ENCODE results near the gene LMAN2.
"Not testable (repeated sequence)": the region's sequence is repeated elsewhere in the genome, so short reads cannot be mapped to it uniquely, and the experiment has no call there.

The LMAN2 gene

DNA sequence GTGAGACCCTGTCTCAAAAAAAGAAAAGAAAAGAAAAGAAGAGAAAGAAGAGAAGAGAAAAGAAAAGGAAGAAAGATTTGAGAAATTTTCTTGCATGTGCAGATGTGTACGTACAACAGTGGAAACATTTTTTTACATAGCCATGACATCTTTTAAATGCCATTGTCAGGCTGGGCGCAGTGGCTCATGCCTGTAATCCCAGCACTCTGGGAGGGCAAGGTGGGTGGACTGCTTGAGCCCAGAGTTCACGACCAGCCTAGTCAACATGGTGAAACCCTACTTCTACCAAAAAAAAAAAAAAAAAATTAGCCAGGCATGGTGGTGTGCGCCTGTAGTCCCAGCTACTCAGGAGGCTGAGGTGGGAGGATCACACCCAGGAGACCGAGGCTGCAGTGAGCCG lies 6.6 kb downstream of the LMAN2 start:
- DNase-seq = no peak

GRCh38 chr5:177343777-177344176 lies 7.7 kb downstream of the LMAN2 start:
- DNase-seq = no peak

- DNase-seq = not testable (repeated sequence)
These were observed 8.5 kb downstream of the LMAN2 start for GRCh38 chr5:177343000-177343399.

DNA sequence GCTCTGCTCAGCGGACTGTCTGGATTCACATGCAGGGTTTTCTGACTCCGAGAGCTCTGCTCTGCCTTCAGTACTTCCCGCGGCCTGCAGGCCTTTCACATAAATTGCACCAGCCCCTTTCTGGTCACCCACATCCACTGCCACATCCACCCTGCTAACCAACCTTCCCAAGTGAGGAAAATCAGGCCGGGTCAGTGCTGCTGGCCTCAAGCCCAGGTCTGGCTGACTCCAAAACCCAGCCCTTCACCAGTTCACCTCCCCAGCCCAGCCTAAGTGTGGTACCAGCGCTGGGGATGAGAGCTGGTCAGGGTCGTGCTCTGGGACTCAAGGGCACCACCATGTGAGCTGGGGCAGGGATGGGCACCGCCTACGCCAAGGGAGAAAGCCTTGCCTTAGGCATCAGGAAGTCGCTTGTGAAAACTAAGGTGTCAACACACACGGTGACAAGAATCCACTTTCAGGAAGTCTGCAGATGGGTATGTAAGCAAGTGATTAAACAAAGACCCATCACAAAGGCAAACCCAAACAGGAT lies 12.3 kb downstream of the LMAN2 start:
- DNase-seq = no peak

DNA sequence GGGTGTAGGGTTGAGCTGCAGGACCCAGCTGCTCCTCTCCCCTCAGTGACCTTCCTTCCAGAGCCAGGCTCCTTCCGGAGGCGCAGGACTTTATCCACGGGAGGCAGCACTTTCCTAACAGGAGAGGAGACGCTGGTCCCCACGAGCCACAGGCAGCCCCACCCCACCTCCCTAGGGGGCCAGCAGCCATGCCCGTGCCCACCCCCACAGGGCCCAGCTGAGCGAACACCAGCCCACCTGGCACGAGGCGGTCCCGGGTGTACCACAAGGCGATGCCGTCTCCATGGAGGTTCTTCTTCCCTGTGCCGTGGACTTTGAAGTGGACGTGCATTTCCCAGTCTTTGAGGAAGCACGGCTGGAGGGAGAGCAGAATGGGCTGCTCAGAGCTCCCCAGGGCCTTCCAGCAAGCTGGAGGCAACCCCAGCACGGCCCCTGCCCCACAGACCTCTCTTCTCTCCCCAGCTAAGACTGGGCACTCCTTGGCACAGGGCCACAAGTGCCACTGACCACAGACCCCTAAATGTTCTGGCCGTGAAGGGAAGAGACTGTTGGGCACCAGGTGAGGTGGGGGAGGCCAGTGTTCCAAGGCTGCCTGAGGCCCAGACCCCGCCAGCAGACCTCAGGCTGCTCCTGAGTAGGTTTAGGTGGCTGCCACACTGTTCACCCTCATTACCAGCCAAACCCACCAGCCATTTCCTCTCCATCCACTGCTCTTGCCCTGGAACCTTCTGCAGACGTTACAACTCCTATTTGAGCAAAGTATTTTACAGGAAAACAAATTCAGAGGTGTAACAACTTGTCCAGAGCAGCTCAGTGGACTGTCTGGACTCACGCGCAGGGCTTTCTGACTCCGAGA lies 13.0 kb downstream of the LMAN2 start:
- DNase-seq = no peak

DNA sequence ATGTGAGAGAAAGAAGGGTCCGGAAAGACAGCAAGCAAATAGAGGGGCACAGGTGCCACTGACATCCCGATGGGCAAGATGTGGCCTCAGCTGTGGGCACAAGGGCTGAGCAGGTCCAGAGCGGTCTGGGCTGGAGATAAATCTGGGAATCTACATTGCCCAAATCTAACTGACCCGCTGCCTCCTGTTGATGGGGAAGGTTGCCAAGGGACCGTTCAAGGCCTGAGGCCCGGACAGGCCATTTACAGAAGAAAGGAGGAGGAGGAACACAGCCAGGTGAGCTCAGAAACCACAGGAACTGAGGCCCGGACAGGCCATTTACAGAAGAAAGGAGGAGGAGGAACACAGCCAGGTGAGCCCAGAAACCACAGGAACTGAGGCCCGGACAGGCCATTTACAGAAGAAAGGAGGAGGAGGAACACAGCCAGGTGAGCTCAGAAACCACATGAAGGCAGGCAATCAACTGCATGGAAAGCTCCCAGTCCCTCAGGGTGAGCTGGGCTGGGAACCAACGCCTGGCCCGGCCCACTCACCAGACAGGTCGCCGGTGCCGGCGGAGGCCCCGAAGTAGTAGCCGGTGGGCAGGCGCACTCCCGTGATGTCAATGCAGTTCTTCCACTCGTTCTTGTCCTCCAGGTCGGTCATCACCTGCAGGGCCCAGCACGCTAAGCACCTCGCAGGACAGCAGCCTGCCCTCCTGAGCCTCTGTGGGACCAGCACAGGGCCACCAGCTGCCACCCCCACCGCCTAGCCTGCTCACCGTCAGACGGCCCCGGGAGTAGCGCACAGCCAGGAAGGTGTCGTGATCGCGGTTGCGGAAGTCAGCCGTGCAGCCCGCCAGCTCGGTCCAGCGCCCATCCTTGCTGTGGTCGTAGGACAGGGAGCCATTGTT lies 14.6 kb downstream of the LMAN2 start:
- DNase-seq = no peak

DNA sequence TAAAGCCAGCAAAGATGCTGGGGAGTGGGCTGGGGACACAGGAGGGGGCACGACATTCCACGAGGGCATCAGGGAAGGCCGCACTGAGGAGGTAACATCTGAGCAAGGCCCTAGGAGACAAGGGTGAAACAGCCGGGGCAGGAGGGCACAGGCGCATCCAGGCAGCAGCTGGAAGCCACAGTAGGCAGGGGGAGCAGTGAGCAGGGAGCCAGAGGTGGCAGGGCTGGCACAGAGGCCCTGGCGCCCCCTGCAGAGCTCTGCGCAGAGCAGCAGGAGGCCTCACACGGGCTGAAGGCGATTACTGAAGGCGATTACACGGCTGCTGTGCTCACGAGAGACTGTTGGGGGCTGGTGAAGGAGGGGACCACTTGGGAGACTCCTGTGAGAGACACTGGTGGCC lies 15.4 kb downstream of the LMAN2 start:
- DNase-seq = no peak

DNA sequence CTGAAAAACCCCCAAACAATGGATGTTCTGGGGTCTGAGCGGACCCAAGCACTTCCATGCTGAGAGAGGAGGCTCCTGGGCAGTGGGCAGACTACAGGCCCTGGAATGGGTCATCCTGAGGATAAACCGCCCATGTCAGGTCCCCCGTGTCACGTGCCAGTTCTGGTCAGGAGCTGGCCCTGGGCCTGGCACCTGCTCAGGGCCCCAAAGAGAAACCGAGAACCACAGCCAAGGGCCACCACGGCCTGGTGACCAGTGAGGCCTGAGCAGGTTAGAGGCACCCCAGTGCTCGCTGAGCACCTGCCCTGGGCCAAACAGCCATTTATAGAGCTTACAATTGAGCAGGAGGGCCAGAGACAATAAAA lies 15.8 kb downstream of the LMAN2 start:
- no peak for DNase-seq

DNA sequence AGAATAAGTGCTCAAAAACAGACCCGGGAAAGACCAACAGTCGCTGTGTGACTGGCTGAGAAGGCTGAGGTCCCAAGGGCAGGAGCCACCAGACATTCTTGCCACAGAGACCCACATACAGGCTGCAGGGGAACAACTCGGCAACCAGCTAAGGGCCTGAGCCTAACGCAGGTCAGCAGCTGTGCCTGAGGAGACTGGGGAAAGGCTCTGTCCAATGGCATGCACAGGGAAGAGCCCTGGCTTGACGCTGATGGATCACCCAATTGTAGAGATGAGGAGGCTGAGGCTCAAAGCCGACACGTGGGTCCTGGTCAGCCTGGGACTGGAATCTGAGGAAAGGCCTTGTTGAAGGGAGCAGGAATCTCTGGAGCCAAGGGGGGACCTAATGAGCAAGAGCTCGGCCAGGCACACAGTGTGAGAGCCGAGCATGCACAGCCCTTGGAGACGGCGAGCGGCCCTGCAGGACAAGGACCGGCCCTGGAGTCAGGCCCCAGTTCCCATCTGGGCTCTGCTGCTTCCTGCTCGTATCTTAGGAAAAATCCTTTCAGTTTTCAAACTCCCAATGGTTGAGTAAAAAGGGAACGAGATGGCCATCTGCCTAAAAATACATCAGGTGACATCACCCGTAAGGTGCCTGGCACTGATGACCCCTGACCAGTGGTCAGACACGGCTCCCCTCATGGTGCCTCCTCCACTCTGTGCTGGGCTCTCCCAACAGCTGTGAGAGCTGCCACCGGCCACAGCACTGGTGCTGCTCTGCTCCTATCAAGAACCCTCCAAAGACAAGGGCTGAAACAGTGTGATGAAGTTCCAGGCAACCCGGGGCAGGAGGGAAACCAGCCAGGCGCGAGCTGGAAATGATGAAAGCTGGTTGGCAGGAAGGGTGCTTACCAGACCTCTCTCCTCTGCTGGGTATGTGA lies 16.4 kb downstream of the LMAN2 start:
- no peak for DNase-seq

DNA sequence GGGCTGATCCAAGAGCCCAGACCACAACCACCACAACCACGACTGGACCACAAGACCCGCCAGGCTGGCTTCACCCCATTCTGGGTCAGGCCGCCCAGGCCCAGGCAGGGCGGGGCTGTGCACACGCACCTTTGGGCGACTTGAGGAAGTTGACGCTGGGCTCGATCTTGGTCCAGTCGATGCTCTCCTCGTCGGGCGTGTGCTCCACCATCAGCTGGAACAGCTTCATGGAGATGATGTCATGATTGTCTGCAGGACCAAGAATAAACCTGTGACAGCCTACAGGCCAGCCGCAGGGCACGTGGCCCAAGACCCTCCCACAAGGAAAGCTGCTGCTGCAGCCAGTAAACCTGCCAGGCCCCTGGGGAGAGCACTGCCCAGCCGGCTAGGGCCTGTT lies 17.3 kb downstream of the LMAN2 start:
- DNase-seq = no peak

GRCh38 chr5:177333420-177334154 lies 17.9 kb downstream of the LMAN2 start:
- no peak for DNase-seq

- DNase-seq = no peak
These were observed 18.6 kb downstream of the LMAN2 start for GRCh38 chr5:177332896-177333260.

- no peak for DNase-seq
These were observed 19.2 kb downstream of the LMAN2 start for GRCh38 chr5:177332031-177332895.

DNA sequence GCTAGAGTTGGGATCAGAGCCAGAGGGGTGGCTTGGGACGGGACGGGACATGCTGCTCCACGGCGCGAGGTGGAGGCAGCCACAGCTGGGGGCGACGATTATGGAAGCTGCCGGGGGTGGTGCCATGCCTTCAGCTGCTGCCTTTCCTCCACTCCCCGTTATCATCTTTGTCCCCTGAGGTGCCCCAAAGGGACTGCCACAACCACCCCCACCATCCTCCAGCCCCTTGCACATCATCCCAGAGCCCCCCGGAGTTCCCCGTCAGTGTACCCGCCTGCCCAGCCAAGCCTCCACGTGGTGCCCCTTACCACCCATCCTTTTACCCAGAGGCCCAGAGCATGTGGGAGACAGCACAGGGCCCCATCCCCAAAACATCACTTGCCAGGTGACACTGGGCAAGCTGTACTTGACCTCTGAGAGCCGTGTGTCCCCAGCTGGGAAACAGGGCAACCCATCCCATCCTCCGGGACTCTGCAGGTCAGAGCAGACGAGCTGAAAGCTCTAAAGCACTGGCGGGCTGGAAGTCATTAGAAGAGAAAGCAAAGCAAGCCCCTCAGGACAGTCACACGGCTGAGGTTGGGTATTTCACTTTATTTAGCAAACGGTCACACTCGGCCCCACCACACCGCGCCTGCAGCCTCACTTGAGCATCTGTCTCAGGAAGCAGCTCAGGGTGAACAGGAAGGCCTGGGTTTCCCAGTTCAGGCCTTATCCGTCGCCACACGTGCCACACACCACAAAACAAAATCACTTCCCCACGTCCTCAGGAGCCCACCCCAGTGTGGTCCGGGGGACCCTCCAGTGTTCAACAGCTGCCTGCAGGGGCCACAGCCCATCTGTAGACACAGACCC lies 20.3 kb downstream of the LMAN2 start:
- DNase-seq = no peak

DNA sequence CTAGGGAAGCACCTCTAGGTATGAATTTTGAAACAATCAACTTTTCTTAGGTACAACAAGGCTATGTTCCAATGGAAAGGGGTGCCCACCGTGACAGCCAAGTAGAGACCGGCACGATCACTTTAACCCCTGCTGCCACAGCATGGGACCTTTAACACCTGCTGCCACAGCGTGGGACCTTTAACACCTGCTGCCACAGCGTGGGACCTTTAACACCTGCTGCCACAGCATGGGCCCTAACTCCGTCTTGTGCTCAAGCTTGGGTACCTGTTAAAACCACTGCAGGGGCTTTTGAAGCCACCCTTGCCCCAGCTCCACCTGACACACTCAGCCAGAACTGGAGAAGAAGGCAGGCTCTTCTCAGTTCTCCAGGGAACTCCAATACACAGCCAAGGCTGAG lies 21.6 kb downstream of the LMAN2 start:
- DNase-seq = no peak

- no peak for DNase-seq
These were observed 22.8 kb downstream of the LMAN2 start for GRCh38 chr5:177328545-177329231.

DNA sequence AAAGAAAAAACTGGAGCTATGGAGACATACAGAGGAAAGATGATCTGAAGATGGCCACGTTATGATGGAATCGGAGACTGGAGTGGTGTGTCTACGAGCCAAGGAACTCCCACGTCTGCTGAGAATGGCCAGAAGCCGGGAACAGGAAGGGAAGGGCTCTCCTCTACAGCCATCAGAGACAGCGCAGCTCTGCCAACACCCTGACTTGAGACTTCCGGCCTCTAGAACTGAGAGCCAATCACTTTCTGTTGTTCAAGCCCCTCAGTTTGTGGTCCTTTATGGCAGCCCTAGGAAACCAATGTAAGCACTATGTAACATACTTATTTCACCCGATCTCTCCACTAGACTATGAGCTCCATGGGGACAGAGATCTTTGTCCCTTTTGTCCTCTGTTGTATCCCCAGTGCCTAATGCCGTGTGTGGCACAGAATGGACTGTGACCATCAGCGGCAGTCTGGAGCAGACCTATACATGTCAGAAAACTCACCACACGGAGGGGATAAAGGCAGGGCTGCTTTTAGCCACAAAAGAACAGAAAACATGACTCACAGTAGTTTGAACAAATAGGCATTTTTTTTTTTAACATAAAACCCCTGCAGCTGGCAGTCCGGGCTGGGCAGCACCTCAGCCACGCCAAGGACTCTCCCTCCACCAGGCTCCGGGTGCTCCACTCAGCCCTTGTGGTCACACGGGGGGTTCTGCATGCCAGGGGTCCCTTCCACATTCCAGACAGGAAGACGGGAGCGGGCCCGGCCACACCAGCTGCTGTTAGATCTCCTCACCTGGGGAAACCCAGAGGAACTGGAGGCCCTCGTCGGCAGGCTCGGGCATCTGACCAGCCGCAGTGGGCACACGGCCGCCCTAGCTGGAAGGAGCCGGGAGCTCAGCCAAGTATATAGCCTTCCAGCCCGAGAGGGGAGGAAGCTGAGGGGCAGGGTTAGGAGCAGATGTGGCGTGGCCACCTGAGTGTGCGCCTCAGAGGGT lies 23.6 kb downstream of the LMAN2 start:
- DNase-seq = no peak

- DNase-seq = no peak
These were observed 25.5 kb downstream of the LMAN2 start for GRCh38 chr5:177325868-177326381.

Measured in DMS153 (cell line).